IPS-NIHi11 (cell line): ENCODE results near the gene ARSG.
A peak's percentile ranks its signal among the peaks of the same experiment; 100 is the strongest.

Source experiments
- DNase-seq: peaks from one replicate; pipeline ENCODE4 v3.0.0; 2012; ENCODE audit warnings: mixed read lengths, low spot score

ARSG gene

DNA sequence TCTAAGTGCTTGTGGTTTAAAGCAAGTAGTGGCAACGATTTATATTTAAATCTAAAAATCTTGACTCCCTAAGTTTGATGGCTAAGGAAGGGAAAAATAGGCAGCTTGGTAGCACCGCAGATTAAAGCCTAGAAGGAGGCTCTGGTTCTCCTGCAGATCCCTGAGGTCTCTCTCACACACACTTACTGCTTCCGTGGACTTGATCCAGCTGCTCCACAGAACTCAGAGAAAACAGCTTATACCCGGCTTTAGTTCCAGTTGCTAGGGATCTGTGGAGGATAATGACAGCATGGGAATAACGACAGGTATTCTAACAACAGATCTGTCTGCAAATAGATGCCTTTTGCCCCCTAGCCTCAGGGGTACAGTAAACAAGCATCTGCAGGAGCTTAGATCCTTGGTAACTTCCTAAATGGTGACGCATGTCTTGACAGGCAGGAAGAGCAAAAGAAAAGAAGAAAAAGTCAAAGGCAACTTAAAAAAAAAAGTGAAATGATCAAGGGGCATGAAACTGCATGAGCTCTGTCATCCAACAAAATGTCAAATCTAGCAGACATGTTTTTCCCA lies 161.5 kb downstream of the ARSG start:
- no peak for DNase-seq

DNA sequence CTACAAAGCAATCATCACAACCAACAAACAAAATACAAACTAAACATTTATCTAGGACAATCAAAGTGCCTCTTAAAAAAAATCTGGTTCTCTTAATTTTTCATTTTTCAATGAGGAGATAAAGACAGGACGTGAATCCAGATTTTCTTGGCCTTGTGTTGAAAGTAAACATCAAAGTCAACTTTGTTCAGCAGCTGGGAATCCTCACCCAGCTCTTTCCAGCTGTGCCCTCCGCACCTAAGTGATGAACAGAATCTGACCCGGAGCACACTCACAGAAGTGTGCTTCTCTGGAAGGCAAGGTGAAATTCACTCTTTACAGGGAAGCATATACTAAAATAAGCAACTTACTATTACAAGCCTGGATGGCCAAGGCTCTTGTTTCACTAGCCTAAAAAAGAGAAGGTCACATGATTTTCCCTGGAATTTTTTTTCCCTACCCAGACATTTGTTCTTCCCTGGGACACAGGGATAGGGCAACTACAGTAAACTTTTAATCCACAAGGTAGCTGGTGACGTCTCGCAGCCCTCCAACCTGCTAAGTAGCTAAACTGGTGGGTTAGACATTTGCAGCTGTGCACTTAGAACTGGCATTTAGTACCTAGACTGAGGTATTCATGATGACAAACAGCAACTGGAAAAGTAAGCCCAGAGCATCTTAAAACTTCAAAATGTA lies 162.8 kb downstream of the ARSG start:
- no peak for DNase-seq

DNA sequence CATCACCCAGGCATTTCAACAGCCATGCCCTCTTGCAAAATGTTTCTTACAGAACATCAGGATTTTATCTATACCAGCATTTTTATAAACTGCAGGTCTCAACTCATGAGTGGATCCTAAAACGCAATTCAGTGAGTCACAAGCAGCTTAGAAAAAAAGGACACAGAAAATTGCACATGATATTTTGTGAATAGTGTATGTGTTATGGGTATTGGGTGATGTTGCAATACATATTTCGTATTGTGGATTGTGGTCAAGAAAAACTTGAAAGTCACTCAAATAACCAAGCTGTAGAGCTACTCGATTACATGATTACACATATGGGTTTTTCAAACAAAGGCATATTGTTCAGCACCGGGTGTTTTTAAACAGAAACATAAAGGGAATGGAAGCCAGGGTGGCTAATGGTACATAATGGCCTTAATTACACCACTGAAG lies 164.6 kb downstream of the ARSG start:
- DNase-seq: no peak

DNA sequence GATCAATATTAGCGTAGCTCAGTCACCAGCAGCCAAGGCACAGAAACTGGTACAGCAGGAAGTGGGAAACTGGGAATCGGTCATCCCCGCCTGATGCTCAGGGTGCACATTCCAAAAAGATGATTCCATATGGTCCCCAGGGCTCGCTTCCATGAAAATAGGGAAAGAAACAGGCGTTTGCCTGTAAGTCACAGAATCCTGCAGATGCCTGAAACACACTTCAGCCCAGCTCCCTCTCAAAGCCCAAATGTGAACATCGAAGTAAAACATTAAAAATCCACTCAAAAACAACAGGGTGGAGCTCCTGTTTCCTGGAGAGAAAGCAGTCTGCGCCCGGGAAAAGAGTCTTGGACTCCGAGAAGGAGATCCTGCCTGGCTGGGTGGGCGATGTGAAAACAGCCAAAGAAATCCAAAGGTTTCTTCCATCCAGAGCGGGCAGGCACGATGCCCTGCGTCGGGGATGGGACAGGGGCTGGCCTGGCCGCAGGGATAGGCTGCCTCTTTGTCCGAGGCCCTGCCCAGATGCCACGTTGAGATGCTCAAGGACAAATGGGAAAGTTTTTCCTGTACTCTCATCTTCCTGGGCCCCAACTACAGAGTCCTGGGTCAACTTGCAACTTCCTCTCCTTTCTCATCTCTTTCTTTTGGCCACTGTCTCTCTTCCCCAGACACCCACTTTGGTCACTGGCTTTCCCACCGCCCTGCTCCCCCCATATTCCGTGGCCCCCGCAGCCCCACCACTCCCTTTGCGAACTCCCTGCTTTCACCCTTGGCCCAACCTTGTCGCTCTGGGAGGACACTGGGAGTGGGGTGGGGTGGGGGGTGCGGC lies 165.3 kb downstream of the ARSG start:
- DNase-seq: peak; percentile 87

DNA sequence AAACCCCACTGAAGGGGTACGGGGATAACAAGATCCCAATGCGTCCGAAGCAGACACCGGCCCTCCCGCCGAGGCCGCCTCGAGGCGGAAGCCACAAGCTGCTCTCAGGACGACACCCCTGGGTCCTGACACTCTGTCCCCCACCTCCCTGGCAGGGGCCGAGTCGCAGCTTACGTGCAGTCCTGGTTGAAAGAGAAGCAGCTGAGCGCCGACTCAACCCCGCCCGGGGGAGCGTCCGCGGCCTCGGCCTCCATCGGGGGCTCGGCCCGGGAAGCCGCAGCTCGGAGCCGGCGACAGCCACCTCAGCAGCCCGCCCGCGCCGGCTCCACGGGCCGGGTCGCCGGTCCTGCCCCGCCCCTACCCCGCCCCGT lies 165.9 kb downstream of the ARSG start, which contains the start of gene WIPI1:
Gene WIPI1, minus strand, starts transcription at position 329 of the 371 bp plus-strand sequence. Its CDS starts 75 bp downstream, at position 254.
- DNase-seq: no peak

DNA sequence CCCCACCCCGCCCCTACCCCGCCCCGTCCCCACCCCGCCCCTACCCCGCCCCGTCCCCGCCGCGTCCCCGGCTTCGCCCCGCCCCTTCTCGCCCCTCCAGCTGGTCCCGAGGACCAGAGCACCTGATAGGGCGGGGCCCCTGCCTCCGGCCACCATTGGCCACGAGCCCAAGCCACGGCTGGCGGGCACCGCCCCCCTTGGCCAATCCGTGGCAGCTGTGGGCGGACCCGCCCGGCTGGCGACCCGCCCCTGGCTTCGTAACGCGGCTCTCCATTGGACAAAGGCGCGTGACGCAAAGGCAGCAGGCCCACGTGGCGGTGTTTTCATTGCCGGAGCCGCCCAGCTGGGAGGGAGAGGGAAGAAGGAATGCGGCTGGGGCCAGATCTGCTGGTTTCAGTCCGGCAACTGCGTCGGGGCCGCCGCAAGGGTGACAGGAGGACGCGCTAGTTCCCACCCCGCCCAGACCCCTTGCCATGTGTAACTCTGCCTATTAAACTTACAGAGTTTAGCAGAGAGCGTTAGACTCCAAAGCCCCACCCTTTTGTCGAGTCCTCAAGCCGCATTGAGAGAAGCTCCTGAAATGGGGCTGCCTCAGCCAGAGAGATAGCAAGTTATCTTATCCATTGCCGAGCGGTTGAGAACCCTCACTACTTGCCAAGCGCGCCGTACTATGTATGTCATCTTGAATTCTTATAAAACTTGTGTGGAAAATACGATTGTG lies 166.4 kb downstream of the ARSG start:
- peak; percentile 95 for DNase-seq

DNA sequence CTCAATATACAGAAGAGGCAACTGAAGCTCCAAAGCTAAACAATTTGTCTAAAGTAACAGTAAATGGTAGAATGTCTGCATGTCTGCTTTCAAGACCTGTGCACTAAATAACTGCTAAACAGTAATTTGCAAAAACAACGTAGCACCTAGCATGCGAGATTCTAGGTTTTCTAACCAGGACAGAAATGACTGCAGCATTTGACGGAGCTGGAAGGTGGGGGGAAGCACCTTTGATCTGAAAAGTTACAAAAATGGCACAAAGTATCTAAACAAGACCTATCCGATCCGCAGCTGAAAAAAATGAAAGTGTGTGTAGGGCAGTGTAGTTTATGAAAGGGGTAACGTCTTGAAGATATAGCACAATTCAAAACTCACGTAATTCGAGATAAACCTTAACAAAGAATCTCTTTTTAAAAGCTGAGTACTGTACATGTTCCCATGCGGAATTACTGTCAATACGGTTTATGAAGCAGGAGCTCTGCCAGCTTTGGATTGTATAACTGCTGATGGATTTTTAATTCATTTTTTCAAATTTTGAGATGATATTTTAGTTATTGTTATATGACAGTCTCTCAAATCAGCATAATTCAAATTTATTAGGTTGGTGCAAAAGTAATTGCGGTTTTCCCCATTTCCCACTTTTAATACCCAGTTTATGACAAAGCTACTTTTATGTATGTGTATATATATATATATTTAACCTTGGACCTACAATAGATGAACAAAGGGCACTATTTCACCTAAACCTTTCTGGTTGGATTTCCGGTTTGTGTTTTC lies 167.2 kb downstream of the ARSG start:
- DNase-seq: no peak

DNA sequence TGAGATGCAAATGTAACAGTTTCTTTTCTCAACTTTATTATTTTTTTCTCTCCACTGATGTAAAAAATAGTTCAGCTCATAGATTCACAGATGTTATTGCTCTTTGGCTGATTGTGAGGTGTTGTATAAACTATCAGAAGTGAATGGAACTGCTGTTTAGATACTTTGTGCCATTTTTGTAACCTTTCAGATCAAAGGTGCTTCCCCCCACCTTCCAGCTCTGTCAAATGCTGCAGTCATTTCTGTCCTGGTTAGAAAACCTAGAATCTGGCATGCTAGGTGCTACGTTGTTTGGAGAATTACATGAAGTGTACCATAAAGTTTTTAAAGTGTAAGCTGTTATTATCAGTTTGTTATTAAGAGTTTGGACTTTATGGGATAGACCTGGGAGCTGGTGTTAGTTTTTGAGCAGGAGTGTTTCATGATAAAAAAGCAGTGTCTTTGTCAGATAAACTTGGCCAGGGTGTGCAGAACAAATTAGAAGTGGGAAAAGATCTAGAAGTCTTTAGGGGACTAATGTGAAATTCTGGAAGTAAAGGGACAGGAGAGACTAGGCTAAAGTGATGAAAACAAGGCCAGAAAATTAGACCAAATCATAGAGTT lies 167.8 kb downstream of the ARSG start:
- no peak for DNase-seq

DNA sequence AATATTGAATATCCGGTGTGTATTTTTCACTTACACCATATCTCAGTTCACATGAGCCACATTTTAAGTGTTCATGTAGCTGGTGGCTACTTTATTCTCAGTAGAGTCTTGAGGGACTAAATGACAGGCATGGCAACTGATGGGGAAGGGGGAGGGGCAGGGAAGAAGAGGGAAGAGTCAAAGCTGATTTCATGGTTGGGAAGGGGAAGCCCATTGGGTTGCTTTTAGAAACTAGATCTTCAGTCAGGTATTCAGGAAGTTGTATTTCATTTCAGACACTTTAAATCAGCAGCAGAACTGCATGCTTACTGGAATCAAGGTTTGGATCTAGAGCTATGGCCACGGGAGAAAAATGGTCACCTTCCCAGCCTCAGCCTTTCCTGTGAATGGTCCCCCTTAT lies 168.9 kb downstream of the ARSG start:
- no peak for DNase-seq

DNA sequence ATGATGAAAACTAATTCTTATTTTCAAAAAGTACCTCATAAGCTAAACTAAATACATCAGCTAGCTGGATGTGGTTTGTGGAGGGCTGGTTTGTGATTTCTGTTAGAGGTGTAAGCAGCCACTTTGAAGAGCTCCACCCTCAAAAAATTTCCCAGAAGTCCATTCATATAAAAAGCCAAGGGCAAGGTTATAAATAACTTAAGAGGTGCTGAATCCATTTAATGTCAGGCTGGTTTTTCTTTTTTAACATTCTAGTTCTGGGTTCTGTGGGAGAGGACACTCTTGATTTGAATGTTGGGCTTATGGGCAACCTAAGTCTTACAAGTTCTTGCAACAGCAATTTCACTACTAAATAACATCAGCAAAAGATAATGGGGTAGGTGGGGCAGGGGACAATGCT lies 169.4 kb downstream of the ARSG start:
- no peak for DNase-seq

DNA sequence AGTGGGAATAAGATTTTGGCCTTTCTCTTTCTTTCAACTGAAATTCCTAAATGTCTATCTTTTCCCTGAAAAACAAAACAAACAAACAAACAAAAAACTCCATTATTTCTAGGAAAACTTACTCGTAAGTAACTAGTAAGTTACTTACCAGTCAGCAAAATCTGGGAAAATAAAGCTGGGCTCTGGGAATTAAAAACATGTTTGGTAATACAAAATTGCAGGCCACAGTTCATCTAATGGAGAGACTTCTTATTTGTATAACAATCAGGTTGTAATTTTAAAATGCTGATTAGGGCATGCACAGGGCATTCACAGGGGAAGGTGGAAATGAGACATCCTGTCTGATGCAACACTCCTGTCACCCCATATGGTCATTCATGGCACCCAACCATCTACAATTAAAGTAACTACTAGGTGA lies 169.8 kb downstream of the ARSG start:
- DNase-seq: no peak

DNA sequence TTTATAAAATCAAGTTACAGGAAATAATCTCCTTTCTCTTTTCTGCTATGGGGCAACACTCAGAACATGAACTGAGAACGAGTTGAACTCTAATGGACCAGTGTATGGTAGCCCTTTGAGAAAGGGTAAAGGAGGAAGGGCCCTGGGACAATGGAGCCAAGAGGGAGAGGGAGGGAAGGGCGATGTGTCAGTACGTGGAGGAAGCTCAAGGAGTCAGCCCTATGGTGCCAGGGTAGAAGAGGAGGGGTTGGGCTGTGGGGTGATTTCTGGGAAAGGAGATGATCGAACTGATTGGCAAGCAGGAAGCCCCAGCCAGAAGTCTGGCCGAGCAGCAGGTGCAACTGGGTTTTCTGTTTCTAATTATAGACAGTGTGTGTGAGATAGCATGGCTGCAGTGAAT lies 170.3 kb downstream of the ARSG start:
- DNase-seq: no peak

DNA sequence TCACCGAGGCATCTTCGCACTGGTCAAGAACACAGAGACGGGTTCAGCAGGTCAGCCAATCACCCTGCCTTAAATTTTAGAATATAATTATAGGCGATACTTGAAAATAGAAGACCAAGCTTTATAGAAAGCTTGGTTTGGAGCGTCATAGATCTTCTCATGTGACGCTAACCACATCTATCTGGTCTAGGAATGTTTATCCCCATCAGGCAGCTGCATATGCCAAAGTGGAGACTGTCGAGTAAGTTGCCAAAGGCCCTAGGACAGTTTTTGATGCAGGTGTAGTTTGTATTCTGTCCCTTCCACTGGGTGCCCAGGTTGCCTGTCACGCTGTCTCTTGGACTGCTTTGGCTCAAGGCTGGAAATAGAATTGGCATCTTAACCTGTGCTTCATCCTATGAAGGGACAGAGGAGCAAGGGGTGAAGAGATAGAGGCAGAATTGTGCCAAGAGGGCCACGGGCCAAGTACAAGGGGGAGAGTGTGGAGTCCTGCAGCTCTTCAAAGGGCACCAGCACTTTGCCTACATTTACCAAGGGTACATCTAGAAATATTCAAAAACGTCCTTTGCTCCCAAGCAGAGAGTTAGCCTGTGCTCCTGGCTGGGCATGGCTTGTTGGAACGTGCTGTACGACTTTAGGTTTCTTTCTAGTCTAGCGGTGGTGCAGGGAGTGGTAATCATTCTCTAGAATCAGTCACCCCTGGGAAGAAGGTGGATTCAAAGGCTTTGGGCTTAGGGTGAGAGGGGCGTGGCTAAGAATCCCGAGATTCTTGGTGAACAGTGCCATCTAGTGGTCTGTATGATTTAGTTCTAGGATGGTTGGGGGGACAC lies 171.3 kb downstream of the ARSG start:
- peak; percentile 64 for DNase-seq

DNA sequence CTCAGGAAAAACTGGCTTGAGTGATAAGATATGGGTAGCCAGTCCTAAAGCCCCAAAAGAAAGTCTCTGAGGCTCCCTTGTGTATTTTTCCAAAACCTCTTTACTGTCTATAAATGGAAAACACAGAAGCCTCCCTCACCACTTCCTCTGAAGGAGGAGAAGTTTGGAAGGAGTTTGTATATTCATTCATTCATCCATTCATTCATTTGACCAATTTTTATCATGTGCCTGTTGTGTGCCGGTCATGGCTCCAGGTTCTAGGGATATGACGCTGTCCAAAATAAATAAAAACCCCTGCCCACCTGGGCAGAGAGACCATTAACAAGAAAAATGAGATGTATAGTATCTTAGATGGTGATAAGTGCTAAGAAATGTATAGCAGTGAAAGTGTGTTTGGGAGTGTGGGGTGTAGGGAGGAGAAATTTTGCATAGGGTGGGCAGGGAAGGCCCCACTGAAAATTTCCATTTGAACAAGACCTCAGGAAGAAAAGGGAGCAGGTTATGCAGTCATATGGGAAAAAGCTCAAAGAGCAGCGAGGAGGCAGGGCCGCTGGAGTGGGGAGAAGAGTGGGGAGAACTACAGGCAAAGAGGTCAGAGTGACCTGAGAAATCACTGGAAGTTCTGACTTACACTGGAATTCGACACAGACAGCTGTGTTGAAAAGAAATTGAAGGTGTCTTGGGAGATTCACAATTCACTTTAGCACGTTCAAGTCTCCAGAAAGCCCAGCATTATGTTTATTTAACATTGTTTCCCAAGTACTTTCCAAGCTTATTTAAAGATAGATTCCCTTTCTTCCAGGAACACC lies 172.1 kb downstream of the ARSG start:
- DNase-seq: no peak

DNA sequence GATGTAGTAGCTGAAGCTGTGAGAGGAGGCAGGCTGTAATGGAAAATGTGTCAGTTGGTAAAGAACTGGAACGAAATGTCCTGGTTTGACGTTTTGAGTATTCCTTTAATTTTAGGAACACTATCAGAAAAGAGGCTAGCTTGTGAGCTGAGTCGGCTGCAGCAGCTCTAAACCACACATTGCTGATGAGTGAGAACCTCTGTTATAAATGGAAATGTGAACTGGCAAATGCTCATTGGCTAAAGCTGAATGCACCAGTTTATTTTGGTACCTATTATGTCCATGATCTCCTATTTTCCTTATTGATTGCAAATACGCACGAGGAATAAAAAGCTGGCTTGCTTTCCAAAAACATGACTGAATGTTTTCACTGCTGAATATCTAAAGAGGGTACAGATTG lies 177.0 kb downstream of the ARSG start:
- DNase-seq: no peak

DNA sequence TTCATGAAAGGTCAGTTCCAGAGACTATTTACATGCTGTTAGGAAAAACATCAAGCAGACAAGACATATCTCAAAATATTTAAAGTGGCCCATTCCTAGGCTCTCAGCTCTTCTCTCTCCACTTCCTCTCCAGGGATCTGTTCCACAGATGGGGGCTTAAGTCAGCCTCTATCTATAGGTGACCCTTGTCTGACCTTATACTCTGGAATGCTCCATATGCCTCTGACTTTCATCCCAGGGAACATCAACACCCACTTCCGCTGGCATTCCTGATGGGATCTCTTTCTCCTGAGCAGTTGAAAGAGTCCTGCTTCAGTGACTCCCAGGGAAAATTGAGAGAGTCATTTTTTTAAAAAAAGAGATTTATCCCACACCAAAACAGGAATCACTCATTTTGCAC lies 177.5 kb downstream of the ARSG start:
- DNase-seq: no peak
